Spleen (tissue), 11 donors: ENCODE results near the gene HAUS3. TPM values are rescaled to one million over a fixed set of nuclear protein-coding genes. Genes with fewer than 3 reads are reported as not detected.
A peak's percentile ranks its signal among the peaks of the same experiment; 100 is the strongest.

Source experiments
- DNase-seq: peaks from one replicate; pipeline ENCODE4 v3.0.0-alpha.2; 2020
- H3K27ac ChIP-seq, 8 donors: fragments of 200-600 bp; sonication (generic) in 7 of 8; 1 replicate in 4 of 8; 2 replicates in 4 of 8; pipeline versions ENCODE4 v1.5.0 to v1.8.0; 2016 to 2021; ENCODE audit warnings: inconsistent platforms in 4 of 8, mild to moderate bottlenecking in 4 of 8, moderate library complexity in 1 of 8
- H3K27me3 ChIP-seq, 7 donors: fragments of 200-600 bp; sonication (generic) in 6 of 7; replicated peaks in 1 of 7; 1 replicate in 4 of 7; 2 replicates in 3 of 7; pipeline versions ENCODE4 v1.5.0 to v1.8.0; 2016 to 2021; ENCODE audit warnings: inconsistent platforms in 3 of 7, mild to moderate bottlenecking in 1 of 7
- H3K36me3 ChIP-seq, 6 donors: fragments of 200-600 bp; sonication (generic) in 5 of 6; 1 replicate in 4 of 6; 2 replicates in 2 of 6; pipeline versions ENCODE4 v1.5.0 to v1.8.0; 2016 to 2021; ENCODE audit warnings: inconsistent platforms in 2 of 6
- H3K4me1 ChIP-seq, 6 donors: fragments of 200-600 bp; sonication (generic) in 5 of 6; 1 replicate in 3 of 6; 2 replicates in 3 of 6; pipeline versions ENCODE4 v1.5.0 to v1.8.0; 2016 to 2021; ENCODE audit warnings: inconsistent platforms in 3 of 6
- H3K4me3 ChIP-seq, 8 donors: fragments of 200-600 bp; sonication (generic) in 7 of 8; 1 replicate in 4 of 8; 2 replicates in 4 of 8; pipeline versions ENCODE4 v1.5.0 to v1.8.0; 2016 to 2021; ENCODE audit warnings: inconsistent platforms in 4 of 8, mild to moderate bottlenecking in 4 of 8, moderate library complexity in 2 of 8
- H3K9me3 ChIP-seq, 8 donors: fragments of 200-600 bp; sonication (generic) in 7 of 8; 1 replicate in 4 of 8; 2 replicates in 4 of 8; pipeline versions ENCODE4 v1.5.0 to v1.8.0; 2016 to 2021; ENCODE audit warnings: inconsistent platforms in 4 of 8
- CTCF ChIP-seq, 11 experiments: fragments of 200-600 bp in 7 of 11; fragments of 450-650 bp in 4 of 11; sonication (generic) in 4 of 11; IDR thresholded peaks in 8 of 11; conservative IDR thresholded peaks in 3 of 11; 1 replicate in 7 of 11; 2 replicates in 4 of 11; pipeline versions ENCODE4 v1.4.0 to v1.8.0; 2016 to 2021; ENCODE audit warnings: antibody characterized with exemption in 11 of 11, inconsistent platforms in 4 of 11, mild to moderate bottlenecking in 1 of 11
- POLR2A ChIP-seq, 3 donors: fragments of 450-650 bp; IDR thresholded peaks; one replicate each; pipeline ENCODE4 v1.5.1; 2017; ENCODE audit warnings: antibody characterized with exemption in 3 of 3, mild to moderate bottlenecking in 1 of 3
- POLR2AphosphoS5 ChIP-seq, 3 donors: sonication (generic); formaldehyde crosslinking; IDR thresholded peaks; one replicate each; pipeline ENCODE4 v1.5.1; 2017; ENCODE audit warnings: antibody characterized with exemption in 3 of 3
- WGBS, 5 donors: extraction: QIAGEN DNeasy Blood & Tissue Kit in 3 of 5; methylation state at CpG; one replicate each; pipeline versions ENCODE4 v1.1.5 to v1.1.7; 2013 to 2018; 5-methylcytosine and 5-hydroxymethylcytosine counted together
- intact Hi-C: fragments of 100-400 bp; cut with DNase I; formaldehyde crosslinking; loops from one replicate; pipeline ENCODE4 v1.15.0; 2023; ENCODE audit warnings: low total_unique reads
- polyA plus RNA-seq, 3 donors: library from polyadenylated mRNA; stranded (reverse); fragments of 200-250 nt; gene quantifications; one replicate each; pipeline ENCODE4 v1.2.1, GENCODE V29; 2013
- total RNA-seq, 7 donors: library from RNA; depleted of rRNA in 3 of 7; stranded (reverse); fragments of >200 nt in 3 of 7; fragmentation: NEBNext Ultra II Directional in 4 of 7; extraction: Animal tissue kit (Norgen Biotek cat#: 25700) in 4 of 7; gene quantifications; one replicate each; pipeline versions ENCODE4 v1.1.0 to v1.2.1, GENCODE V29; 2016 to 2021
- donor health status: healthy with polysubstance abuse.
- donor health status: DM: no; HTN: no; CAD: no; lungs with moderate emphysema.
- donor health status: DM: no; HTN: no; CAD: no.
- donor health status: Bipolar disorder and iron deficiency.
- donor health status: healthy.
- donor health status: DM: no; HTN: no; CAD: no.
- donor health status: DM: yes; HTN: yes; CAD: no.

Gene HAUS3
- total and polyA plus RNA-seq, 10 donors = 10.3 to 22.4 (median 16.7) TPM

- TF ChIP-seq CTCF (IDR thresholded peaks at IDR 0.05 in 8 of 11, conservative IDR thresholded peaks at IDR 0.05 in 3 of 11) = no peak
- TF ChIP-seq POLR2AphosphoS5 (IDR thresholded peaks at IDR 0.05) = no peak
- TF ChIP-seq POLR2A (IDR thresholded peaks at IDR 0.05) = no peak
- Histone ChIP-seq H3K27me3 (no peaks in the 10 kb centered on the region), H3K9me3 (no peaks in the 10 kb centered on the region), H3K4me3 (no peak overlapping the region), H3K4me1 (peaks cover 13 to 36% (median 30%) of the 10 kb centered on the region in 6 donors), H3K36me3 (peaks cover 0 to 3% (median 0%) of the 10 kb centered on the region in 6 donors), H3K27ac (no peak overlapping the region)
- WGBS, 5 donors = 80 to 86% (median 83%) methylated on average over 19 of the region's 19 CpGs
- intact Hi-C loops = no loop called here
- peak; percentile 60 for DNase-seq
Observed at GRCh38 chr4:2286904-2287593, 45.1 kb upstream of the HAUS3 start.

- Histone ChIP-seq H3K9me3 (no peaks in the 10 kb centered on the region), H3K4me1 (peaks cover 13 to 38% (median 30%) of the 10 kb centered on the region in 6 donors), H3K4me3 (no peak overlapping the region), H3K27ac (no peak overlapping the region), H3K36me3 (peaks cover 0 to 3% (median 0%) of the 10 kb centered on the region in 6 donors), H3K27me3 (no peaks in the 10 kb centered on the region)
- peak; percentile 68 for DNase-seq
- WGBS, 5 donors = 79 to 87% (median 87%) methylated on average over 19 to 27 of the region's 27 CpGs
- TF ChIP-seq CTCF (IDR thresholded peaks at IDR 0.05 in 8 of 11, conservative IDR thresholded peaks at IDR 0.05 in 3 of 11) = no peak
- no peak for TF ChIP-seq POLR2A (IDR thresholded peaks at IDR 0.05)
- no peak for TF ChIP-seq POLR2AphosphoS5 (IDR thresholded peaks at IDR 0.05)
- intact Hi-C loops = no loop called here
Observed at GRCh38 chr4:2285613-2286381, 43.9 kb upstream of the HAUS3 start.

- no peaks in the 10 kb centered on the region for H3K9me3 ChIP-seq
- no peak overlapping the region for H3K27ac ChIP-seq
- intact Hi-C loops = no loop called here
- H3K27me3 ChIP-seq = no peaks in the 10 kb centered on the region
- WGBS, 5 donors = 72 to 81% (median 79%) methylated on average over 15 of the region's 15 CpGs
- peaks cover 6 to 34% (median 23%) of the 10 kb centered on the region in 6 donors for H3K4me1 ChIP-seq
- peaks cover 0 to 2% (median 0%) of the 10 kb centered on the region in 6 donors for H3K36me3 ChIP-seq
- DNase-seq = no peak
- no peak overlapping the region for H3K4me3 ChIP-seq
- TF ChIP-seq POLR2A (IDR thresholded peaks at IDR 0.05) = no peak
- no peak for TF ChIP-seq POLR2AphosphoS5 (IDR thresholded peaks at IDR 0.05)
- no peak for TF ChIP-seq CTCF (IDR thresholded peaks at IDR 0.05 in 8 of 11, conservative IDR thresholded peaks at IDR 0.05 in 3 of 11)
Observed at GRCh38 chr4:2284934-2285612, 43.2 kb upstream of the HAUS3 start.
